ENCODE data around the gene CTSL. TPM values are rescaled to one million over a fixed set of nuclear protein-coding genes. Genes with fewer than 3 reads are reported as not detected.

The CTSL gene
- polyA plus RNA-seq (2013, experiment 1 of 2; ENCODE audit: insufficient read length) = 57.0 TPM
- polyA plus RNA-seq (2013, experiment 2 of 2; ENCODE audit: insufficient read length) = 58.2 TPM

DNA sequence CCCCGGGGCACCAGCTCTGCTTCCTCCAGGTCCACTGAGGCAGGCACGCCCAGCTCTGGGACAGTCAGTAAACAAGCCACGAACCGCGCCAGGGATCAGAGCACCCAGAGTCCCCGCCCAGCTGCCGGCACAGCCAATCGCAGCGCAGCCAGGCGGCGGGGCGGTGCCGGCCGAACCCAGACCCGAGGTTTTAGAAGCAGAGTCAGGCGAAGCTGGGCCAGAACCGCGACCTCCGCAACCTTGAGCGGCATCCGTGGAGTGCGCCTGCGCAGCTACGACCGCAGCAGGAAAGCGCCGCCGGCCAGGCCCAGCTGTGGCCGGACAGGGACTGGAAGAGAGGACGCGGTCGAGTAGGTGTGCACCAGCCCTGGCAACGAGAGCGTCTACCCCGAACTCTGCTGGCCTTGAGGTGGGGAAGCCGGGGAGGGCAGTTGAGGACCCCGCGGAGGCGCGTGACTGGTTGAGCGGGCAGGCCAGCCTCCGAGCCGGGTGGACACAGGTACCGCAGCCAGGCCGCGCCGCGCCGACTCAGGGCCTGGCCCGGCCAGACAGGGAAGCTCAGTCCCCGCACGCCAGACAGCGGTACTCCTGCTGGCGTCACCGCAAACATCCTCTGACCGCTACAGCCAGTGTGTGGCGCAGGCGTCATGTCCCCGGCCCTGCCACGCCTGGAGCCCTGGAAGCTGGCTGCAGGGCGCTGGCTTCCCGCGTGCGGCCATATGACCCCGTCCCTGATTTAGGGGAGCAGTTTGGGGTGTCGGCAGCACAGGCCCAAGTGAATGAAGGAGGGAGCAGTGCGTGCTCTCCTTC is at the start of gene CTSL:
Gene CTSL (plus strand): TSS at position 220 of the 810 bp plus-strand sequence. CDS start 1,485 bp downstream, outside the sequence.
- peak; percentile 70 for DNase-seq

DNA sequence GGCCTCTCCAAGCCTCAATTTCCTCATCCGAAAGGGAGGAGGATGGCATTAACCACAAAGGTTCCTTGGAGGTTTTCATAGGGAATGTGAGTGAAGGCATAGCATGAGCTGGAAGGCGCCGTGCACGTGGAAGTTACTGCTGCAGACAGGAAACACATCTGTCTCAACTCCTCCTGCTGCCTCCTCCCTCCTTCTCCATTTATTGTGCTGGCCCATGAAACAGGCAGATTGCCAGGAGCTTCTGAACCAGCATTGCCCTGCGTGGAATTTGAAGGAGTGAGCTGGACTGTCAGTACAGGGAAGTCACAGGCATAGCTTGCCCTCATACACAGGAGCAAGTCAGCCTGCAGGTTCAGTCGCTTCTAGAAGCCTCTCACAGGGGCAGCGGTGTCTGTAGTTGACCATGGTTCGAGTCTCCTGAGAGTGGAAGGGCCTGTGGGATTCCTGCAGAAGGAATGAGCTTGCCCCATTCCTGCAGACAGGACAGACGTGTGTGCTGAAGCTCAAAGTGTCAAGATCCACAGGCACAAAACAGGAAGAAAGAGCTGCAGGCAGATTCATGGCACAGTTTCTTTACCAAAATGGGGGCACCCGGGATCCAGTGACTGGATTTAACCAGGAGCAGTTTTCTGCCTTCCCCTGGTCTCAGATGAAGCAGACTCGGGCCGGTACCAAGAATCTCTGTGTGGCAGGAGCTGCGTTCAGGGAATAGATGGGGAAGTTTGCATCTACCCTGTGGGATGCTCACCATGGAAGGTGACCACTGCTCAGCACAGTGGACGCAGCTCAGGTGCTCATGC is 48.7 kb upstream of the CTSL start:
- peak; percentile 4 for DNase-seq

DNA sequence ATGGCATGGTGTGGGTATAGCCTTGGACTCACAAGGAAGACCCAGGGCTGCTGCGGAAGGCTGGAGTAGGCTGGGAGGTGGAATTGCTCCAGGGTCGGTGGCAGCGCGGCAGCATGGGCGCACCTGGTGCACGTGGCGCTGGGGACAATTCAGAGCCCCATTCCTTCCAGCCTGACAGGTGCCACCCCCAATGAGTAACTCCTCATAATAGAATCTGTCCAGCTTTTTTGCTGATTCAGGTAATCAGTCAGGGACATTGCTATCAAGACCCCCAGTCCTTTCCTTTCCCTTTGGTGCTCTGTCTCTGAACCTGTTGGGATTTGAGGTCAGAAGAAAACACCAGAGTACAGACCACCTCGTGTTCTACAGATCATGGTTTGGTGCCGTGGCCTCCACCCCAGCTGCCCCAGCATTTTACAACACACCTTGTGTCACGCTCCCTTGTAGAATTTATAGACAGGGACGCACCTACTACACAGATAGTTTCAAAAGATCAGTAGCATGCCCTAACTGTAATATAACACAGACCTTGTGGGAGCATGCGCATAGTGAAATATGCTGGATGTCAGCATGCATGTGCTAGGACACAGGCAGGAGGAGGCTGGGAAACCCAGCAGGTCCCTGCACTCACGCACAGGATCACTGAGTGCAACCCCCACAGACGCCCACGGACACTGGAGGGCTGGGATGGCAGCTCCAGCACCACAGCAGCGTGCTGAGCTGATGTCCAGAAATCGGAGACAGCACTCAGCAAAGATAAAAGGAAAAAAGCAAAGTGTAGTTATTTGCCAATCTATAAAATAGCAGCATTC is 47.9 kb upstream of the CTSL start:
- no peak for DNase-seq

DNA sequence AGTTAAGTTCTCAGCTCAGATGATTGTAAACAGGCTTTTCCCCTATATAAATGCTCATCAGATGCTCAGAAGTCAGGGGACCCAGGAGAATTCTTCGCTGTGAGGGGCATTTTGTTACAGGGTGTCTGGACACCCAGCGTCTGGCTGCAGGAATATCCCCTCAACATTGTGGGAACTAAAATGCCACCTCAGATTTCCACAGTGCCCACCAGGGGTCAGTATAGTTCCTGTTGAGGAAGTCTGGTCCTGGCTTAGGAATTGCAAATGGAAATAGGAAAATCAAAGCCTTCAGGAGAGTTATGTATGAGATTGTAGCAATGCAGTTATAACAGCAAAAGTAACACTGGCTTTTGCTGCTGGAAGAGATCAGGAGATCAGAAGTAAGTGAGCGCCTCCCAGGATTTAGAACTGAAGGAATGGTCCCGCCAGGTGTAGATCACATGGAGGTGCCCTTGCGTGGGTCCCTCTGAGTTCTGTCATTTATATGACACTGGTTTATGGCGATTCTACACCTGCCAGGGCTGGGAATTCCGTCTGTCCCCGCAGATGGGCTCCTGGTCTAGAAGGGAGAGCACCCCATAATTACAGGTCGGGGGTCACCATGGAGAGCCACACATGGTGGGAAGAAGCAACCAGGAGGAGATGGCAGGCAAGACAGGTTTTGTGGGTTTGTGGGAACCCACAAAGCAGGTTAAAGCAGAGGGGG is 47.1 kb upstream of the CTSL start:
- peak; percentile 76 for DNase-seq

DNA sequence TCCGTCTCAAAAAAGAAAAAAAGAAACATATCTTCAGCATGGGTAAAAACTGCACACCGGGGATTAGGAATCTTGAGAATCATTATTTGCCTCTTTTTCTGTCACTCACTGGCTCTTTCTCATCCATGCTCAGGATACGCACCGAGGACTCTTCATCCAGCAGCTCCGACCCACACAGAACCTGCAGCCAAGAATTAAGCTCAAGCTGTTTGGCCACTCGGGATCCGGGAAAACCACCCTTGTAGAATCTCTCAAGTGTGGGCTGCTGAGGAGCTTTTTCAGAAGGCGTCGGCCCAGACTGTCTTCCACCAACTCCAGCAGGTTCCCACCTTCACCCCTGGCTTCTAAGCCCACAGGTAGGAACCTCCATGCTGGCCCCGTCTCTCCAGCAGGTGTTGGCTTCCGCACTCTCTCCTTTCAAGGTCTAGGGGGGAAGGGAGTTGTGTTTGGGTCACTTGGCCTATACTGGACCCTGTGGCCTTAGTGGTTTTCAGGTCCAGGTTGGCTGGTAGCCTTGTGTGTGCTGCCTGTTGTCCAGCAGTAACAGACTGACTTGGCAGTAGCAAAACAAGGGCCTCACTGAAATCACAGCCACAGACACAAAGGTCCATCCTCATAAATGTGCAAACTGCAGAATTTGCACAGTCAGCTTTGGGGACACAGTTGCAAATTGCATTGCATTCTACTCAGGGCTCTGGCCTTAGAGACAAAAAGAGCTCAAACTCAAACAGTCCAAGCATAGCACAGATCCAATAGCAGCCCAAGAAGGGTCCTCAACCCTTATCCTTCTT is 44.5 kb upstream of the CTSL start:
- DNase-seq = no peak

DNA sequence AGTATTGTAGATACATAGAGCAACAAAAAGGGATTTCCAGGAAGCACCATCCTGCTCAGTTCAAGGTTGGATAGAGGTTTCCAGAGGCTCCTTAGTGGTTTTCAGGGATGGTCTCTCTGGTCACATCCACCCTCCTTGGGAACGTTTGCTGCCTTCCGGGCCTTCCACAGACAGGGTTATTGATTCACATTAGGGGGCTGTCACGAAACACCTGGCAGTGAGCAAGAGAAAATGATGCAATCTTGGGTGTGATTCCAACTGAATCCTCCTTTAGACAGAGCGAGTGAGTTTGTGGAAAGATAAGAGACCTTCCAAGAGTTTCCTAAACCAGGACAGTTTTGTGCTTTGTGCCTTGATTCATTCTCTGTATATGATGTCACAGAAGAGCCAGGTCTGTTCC is 43.8 kb upstream of the CTSL start:
- no peak for DNase-seq

DNA sequence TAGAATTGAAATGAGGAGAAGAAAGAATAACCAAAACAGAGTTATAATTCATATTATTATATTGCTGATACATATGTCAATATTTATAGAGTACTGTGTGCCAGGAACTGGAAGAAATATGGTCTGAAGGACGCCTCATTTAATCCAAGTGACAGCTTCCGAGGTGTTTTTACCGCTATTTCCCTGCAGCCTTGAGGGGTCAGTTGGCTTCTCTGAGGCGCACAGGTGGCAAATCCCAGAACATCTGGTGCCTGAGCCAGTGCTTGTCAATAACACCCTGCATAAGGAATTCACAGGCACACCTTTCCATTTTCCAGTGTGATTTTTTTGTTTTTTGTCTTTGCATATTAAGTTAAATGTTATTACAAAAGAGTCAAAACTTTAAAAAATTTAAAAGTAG is 43.3 kb upstream of the CTSL start:
- no peak for DNase-seq

DNA sequence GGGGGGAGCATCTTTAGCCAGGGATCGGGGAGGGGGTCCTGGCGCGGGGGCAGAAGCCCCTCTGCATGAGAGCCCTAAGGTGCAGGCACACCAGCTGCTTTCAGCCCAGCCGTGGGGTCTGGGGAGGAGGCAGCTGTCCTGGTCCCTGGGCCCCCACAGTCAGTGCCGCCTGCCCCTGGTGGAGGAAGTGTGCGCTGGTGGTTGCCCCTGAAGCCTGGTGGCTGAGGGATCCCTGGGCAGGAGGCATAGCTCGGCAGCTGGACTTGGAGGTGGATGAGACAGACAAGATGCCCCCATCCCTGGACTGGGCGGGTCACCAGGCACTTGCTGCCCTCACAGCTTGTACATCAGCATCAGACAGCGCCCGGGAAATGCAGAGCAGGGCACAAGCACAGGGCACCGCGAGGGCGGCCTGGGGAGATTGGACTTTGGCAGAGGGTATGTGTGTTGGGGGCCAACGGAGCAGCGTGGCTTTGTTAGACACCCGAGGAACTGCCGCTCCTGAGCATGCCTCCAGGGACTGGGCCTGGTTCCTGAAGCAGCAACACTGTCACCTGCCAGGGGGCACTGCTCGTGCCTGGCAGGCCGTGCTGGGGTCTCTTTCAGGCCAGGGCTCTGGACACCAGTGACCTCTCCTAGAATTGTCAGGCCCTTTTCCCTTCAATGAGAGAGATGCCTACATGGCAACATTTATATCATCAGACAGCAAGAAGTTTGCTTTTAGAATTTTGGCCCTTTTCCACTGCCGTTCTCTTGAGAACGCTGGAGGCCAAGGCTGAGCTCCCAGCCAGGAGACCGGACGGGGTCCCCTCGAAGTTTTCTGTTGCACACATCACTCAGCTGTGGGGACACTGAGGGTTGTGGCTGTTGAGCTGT is 41.9 kb upstream of the CTSL start:
- no peak for DNase-seq

DNA sequence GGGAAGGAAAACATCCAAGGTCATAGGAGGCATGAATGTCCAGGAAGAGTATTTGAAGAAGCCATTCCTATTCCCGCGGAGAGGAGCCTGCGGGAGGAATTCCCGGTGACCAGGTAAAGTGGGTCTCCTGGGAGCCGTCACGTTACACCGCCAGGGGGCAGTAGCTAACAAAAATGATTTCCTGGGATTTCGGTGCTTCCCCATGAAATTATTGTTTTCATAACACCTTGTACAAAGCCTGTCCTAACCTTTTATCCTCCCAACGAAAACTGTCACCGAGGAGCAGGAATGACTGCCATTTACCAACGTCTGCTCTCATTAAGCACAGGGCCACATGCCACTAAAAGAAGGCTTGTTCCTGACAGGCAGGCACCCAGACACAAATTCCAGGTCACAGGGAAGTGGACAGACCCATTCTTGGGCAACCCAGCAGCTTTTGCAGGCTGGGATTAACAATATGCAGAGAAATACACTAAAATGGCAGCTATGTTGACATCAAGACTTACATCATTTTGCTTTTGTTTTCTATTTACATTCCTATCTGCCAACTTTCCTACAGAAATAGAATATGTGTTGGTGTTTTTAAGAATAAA is 41.2 kb upstream of the CTSL start:
- peak; percentile 18 for DNase-seq

DNA sequence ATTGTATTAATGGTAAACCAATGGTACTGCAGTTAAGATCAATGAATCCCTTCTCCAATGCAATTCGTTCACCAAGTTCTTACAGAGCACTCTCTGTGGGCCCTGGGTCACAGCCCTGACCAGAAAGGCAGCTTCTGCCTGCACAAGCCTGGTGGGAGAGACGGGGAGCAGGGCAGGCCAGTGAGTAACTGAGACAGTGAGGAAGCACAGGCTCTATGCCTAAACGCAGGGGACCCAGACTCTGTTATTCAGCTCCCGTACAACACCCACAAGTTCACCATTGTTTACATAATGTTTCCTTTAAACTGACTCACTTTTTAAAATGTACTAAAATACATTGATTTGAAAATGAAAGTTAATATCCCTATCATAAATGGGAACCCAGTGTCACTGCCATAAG is 40.5 kb upstream of the CTSL start:
- DNase-seq = no peak

DNA sequence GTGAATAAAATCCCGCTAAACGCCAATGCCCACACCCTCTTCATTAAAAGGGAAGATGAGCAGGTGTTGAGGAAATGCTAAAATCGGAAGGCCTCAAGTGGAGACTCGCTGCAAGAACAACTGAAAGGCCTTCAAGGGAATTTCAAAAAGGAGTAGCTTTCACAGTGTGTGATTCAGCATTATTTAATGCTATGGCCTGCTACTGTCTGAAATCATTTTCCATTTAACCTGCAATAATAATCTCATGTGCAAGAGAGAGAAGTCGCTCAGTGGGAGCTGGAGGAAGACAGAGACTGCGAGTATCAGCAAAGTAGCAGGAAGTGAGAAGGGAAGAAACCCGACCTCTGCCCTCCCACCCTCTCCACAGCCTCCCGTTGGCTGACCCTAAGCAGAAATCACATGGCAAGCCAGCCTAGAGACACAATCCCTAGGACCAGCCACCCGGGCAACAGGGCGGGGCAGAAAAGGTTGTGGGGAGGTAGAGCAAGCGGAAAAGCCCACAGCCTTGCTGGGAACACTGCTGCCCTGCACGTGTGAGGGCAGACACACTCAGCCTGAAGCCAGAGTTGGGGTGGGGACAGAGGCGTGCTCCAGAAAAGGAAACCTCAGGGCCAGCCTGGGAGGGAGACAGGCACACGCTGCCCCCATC is 39.9 kb upstream of the CTSL start:
- DNase-seq = no peak

DNA sequence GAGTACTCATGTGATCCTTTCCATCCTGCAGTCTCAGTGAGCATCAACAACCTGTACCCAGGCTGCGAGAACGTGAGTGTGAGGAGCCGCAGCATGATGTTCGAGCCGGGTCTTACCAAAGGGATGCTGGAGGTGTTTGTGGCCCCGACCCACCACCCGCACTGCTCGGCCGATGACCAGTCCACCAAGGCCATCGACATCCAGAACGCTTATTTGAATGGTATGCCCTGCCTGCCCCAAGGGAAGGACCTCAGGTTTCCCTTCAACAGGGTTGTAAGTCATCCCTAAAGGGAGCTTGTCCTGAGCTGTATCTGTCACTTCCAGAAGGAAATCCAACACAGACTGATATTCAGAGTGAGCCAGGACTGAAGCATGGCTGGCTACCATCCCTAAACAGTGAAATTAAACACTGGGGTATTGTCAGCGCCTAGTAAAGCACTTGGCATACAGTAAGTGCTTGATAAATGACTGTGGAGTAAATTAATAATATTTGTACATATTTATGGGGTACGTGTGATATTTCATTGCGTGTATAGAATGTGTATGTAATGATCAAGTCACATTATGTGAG is 39.3 kb upstream of the CTSL start:
- no peak for DNase-seq

DNA sequence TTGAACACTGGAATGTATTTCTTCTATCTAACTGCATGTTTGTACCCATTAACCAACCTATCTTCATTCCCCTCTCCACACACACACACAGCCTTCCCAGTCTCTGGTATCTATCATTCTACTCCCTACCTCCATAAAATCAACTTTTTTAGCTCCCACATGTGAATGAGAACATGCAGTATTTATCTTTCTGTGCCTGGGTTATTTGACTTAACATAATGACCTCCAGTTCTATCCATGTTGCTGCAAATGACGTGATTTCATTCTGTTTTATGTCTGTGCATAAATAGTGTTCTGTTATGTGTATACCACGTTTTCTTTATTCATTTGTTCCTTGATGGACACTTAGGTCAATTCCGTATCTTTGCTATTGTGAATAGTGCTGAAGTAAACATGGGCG is 38.7 kb upstream of the CTSL start:
- DNase-seq = no peak

DNA sequence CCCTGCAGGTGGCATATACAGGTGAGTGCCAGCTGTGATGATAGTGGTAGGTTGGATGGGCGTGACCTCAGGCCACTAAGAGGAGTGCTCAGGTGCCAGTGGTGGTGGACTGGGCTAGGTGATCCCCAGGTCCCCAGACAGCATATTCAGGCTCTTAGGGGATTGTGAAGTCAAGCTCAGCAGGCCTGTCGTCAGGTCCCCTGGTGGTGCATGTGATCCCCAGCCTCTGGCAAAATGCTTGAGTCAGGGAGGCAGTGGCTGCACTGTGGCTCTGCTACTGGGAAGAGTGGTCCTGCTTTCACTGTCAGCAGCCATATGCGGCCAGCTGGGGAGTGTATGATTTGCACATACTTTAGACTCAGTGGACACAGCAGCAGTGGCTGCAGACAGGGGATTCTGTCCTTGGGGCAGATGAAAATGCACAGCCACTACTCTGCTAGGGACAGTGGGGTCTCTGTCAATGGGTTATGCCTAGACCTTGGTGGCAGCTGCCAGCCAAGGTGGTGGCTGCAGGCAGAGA is 31.6 kb upstream of the CTSL start:
- DNase-seq = no peak

DNA sequence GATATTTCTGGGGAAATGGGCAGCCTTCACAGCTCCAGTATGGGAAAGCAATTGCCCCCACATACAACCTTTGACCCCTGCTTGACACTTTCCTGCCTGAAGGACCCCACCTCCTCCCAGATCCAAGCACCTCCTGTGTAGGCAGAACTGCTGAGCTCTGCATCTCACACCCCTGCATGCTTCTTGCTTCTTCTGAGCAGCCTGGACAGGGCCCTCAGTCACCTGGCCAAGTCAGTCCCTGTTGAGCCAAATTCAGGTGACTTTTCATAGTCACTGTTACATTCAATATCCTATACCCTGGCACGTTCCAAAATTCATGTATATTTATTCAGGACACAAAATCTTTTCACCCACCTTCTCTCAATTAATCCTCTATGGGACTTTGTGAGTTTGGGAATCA is 30.4 kb upstream of the CTSL start:
- no peak for DNase-seq

DNA sequence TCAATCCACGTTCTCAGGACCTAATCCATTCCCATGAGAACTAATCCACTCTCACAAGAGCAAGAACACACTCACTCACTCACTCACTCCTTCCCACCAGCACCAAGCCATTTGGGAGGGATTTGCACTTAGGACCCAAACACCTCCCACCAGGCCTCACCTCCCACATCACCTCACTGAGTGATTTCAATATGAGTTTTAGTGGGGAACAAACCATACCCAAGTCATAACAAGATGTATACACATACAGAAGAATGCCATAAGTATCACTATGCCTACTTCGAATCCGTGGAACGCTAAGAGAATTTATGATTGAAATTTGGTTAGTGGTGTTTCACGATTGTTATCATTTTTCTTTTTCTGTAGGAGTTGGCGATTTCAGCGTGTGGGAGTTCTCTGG is 29.3 kb upstream of the CTSL start:
- DNase-seq = no peak

DNA sequence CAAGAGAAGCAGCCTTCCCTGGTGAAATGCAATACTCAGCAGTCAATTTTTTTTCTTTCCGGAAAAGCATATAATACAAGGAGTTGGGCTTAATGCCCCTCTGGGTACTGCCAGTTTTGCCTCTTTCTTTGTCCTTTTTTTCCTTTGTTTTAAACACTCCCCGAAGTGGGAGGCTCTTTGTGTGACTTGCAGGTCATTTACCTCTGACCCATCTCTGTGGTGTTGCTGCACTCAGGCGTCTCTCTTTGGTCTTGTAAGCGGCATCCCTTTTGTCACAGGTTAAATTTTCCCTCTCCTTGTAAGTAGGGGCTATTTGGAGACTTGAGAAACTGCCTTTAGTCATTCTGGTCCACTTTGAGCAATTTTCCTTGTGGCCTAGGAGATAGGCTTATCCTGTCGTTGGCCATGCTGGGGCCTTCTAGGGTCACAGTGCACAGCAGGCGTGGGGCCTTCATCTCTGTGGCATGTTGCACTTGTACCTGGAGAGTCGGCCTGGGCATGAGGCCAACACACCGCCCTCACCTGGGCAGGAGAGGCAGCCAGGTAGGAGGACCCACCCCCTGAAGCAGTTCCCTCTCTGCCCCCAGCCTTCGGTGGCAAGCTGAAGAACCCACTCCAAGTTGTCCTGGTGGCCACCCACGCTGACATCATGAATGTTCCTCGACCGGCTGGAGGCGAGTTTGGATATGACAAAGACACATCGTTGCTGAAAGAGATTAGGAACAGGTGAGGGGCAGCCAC is 27.7 kb upstream of the CTSL start:
- no peak for DNase-seq

DNA sequence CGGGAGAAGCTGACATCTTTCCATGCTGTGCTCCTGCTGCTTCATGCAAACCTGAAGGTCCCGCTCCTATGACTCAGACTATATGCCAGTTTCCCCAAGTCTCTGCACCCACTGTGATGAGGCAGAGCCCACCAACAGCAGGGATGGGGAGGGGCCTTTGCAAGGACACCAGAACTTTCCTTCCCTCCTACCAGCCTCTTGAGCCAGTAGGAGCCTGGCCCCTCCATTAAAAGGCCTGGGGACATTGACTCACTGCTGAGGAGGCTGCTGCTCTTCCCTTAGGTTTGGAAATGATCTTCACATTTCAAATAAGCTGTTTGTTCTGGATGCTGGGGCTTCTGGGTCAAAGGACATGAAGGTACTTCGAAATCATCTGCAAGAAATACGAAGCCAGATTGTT is 26.1 kb upstream of the CTSL start:
- no peak for DNase-seq
